NCI-H2029 (cell line): ENCODE data around the gene GBGT1.
"Not testable (repeated sequence)": the region's sequence is repeated elsewhere in the genome, so short reads cannot be mapped to it uniquely, and the experiment has no call there.

Experiments
- DNase-seq: peaks from one replicate; lab custom pipeline; 2025; lab: John Stamatoyannopoulos, UW

GBGT1 gene

DNA sequence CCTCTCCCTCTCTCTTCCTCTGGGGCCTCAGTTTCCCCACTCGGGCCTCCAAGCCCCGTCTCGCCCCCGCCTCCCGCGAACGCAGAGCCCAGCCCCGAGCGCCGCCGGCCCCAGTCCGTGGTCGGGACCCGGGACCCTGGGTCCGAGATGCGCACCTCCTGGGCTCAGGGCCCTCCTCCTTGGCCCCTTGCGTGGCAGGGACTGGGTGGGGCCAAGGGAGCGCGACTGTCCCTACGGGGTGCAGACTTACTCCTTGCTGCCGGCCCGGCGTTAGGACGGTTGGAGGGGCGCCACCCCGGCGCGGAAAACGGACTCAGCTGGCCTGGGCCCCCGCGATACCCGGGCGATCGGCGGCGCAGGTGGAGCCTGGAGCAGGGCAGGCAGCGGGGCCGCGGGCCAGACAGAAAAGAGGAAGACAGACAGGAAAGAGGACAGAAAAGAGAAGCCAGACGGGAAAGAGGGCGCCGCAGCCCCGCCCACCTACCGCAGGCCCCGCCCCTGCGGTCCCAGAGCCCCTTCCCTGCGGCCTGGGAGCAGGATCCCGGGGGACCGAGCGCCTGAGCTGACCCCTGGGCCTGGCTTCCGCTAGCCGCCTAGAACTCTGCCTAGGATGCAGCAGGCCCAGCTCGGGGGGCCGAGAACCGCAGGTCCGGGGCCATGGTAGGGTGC is at the start of gene GBGT1:
GBGT1 (minus strand) TSS at position 411 of the 669 bp plus-strand sequence. CDS start 1,502 bp downstream, outside the sequence.
- no peak for DNase-seq

DNA sequence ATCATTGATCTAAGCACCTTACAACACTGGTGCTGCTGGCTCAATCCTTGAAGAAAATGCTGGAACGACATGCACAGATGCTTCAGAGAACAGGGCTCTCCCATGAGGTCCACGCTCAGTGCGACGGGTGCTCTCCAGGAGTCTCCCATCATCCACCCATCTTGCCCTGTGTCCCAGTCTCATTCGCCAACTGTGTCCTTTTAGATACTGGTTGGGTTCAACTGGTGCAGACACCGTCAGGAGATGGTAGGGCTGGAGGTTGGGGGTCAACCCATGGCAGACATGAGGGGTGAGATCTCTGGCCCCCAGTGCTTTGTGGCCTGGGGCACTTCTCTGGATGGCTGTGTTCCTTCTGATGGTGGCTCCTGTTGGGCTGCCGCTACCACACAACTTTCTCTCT is 46.9 kb upstream of the GBGT1 start:
- DNase-seq = no peak

DNA sequence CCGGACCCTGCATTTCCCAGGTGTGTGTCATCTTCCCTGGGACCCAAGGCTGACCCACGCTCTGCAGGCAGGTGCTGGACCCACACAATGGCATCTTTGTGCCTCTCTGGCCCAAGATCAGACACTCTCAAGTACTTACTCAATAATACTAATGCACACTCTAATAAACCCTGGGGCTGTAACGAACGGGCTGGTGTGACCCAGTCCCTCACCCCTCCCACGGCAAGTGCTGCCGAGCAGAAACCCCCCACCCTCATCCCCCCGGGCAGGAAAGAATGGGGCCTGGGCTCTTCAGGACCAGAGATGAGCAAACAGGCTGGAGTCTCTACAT is 46.5 kb upstream of the GBGT1 start:
- DNase-seq = no peak

DNA sequence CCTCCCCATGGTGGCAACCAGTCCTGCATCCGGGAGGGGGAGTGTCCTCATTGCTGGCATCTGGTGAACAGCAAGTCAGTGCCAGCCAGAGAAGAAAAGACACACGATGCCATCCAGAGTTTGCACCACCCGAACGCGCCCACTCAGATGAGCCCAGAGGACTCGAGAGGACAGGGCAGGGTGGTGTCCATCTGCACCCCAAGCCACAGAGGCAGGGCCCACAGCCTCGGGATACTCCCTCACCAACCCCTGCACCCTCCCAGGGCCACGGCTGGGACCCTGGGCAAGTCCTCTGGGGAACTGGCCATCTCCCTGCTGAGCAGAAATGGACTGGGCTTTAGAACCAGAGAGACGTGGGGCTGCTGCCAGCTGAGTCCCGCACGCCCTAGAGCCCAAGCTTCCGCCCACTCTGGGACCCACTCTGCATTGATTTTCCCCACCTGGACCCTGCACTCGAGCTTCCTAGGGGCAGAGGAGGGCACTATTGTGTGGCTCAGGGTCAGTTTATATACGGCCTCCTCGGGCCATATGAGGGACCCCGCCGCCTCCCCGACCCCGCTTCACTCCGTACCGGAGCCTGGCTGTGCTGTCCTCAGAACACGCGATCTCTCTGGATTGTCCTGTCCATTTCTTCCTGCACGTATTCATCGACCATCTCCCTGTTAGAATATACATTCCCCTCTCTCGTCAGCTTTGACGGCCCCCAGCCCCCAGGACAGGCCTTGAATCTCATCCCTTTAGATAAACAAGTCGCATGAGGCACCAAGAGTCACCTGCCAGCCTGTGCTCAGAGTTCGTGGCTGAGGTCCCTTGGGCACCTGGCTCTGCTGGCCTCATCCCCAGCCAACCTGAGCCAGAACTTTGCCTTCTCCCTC is 45.9 kb upstream of the GBGT1 start:
- DNase-seq = not testable (repeated sequence)

DNA sequence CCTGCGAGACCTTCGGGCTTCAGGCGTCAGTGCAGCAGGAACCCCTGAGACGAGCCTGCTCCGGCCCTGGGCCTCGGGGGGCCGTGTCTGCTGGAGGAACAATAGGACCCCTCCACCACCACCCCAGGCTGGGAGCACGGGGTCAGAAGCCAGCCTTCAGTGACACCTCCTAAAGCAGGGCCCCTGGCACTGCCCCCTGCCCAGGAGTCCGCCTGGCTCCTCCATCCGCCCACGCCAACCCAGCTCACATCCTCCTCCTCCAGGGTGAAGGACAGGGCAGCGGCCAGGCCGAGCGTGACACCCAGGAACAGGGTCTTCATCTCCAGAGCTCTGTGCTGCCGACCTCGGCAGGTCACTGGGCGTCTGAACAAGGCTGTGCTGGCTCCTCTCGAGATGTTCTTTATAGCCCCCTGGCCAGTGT is 45.2 kb upstream of the GBGT1 start, which contains the start of gene OBP2B:
OBP2B (minus strand) TSS at position 371 of the 421 bp plus-strand sequence; CDS start at position 320, 51 bp downstream.
- not testable (repeated sequence) for DNase-seq

DNA sequence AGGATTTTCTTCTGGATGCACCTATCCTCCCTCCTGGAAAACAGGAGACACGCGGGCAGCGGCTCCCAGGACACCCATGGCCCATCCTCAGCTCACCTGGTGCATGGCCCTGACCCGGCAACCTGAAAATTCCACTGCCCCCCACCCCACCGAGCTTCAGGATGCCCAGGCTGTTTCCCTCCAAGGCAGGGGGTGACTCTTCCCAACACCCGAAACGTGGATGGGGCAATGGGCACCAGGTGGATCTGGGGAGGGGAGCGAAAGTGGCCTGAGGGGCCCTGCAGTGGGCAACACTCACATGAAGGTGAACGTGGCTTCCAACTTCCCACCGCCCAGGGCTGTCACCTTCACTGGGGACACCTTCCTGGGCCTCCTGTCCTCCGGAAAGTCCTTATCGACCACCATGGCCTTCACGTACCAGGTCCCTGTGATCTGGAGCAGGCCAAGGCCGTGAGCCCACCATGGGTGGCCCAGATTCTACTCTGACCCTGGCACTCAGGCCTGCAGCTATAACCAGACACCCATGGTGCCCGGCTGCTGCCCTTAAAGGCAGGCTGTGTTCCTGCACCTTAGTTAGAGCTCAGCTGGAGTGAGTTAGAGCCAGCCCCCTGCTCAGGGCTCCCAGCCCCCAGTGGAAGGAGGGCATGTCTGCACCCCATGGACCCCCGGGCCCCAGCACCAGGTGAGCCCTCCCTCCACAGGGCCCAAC is 44.6 kb upstream of the GBGT1 start:
- not testable (repeated sequence) for DNase-seq

DNA sequence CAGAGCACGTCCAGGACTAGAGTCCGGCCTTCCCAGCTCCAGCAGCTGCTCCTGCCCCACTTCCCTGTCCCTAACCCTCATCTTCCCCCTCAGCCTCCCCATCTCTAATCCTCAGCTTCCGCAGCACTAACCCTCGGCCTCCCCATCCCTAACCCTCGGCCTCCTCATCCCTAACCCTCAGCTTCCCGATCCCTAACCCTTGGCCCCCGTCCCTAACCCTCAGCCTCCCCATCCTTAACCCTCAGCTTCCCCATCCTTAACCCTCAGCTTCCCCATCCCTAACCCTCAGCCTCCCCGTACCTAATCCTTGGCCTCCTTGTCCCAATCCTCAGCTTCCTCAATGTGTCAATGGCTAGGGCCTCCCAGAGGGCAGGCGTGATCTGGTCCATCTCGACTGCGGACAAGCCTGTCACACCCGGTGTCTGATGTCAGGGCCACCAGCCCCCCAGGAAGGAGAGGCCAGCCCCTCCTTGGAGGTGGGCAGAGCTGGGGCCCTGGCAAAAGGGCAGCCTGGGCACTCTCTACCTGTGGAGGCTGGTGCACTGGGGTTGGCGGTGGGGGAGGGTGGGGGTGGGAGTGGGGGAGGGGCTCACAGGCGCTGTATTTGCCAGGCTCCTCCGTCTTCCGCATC is 43.9 kb upstream of the GBGT1 start:
- no peak for DNase-seq

DNA sequence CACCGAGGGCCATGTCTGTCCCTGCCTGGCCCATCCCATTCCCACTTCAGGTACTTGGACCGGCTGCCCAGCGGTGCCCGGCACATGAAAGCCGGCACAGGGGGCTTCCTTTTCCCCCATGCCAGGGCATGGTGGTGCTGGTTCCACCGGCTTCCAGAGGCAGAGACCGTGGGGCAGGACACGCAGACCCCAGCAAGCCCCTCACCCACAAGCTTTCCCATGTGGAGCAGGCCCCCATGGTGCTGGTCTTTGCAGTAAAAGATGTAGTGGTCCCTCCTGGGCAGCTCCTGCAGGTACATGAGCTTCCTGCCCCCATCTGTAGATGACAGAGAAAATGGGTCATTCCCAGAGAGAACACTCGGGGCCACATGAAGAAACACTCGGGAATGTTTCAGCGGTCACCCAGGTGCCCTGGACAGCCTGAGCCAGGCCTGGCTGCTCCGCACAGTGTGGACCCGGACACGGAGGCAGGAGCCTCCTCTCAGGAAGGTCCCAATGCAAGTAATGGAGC is 43.4 kb upstream of the GBGT1 start:
- no peak for DNase-seq

DNA sequence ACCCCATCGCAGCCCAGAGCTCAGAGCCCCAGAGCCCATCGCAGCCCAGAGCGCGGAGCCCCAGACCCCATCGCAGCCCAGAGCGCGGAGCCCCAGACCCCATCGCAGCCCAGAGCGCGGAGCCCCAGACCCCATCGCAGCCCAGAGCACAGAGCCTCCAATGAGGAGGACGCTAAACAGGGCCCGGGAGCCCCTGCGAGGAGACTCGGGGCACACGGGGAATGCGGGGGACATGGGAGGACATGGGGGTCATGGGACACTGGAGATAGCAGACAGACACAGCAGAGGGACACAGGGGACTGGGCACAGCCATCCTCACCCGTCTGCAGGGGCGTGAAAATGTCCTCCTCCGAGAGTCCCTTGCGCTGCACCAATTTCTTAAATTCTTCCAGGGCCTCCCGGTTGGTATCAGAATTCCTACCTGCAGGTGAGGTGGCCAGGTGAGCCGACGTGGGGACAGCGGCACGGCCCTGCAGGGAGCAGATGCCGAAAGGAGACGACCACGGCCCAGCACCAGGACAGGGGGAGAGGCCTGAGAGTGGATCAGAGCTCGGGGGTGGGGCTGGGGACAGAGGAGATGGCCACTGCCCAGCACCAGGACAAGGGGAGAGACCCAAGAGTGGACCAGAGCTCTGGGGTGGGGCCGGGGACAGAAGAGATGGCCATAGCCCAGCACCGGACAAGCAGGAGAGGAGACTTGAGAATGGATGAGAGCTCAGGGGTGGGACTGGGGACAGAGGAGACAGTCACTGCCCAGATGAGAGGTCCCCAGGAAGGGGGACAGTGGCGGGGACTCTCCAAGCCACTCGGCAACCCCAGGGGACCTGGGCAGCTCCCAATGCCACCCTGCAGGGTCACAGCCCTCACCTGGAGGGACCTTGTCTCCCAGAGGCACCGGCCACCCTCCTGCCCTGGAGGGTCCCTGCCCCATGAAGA is 42.5 kb upstream of the GBGT1 start:
- no peak for DNase-seq

DNA sequence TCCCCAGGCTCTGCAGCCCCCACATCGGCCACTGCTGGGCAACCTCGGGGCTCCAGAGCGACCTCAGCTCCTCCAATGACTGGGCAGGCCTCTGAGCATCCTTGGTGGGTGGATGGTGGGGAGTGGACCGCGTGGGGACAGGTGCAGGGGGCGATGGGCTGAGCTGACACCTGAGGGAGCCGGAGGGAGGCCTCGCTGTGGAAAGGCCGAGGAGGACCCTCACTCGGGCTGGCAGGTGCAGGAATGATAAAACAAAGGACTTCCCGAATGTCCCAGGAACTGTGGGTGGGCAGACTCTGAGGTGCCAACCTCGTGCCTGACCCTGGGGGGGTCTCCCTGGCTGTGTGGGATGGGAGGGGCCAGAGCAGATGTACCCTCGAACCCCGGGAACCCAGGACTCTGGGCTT is 41.8 kb upstream of the GBGT1 start:
- not testable (repeated sequence) for DNase-seq

DNA sequence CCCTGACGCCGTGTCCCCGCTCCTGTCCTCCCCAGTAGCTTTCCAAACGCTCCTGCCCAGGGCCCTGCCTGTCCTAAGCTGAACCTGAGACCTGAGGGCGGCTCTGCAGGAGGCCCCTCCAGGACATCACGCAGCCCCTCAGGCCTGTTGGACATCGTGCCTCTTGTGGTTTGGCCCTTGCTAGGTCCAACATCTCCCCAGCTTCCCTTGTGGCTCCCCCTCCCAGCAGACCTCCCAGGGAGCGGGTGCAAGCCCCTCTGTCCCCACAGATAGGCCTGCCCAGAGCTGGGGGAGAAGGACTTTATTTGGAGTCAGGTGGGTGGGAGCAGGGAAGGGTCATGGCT is 41.3 kb upstream of the GBGT1 start:
- DNase-seq = no peak

DNA sequence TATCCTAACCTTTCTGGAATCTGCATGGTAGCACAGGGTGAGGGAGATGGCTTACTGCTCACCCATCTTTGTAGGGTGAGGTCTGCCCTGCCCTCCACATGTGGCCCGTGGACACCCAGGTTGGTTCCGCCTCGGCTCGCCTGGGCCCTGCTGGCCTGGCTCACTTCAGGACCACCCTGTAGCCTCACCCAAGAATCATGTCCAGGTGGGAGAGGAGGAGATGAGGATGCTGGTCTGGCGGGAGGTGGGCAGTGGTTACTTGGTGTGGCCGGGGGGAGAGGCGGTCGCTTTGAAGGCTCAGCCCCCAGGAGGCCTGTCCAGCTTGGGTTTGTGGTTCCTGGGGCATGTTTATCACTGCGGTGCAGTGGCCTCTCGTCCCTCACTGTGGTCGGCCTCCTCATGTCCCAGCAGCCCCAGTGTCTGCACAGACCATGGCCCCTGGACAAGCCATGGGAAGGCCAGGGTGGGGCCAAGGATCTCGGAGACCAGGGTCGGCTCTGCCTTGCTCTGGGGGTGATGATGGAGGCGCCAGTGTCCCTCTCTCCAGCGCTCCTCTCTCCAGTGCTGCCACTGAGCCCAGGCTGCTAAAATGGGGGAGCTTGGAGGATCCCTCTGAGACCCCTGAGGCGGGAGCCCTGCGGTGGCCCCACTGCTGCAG is 40.8 kb upstream of the GBGT1 start:
- DNase-seq = no peak

DNA sequence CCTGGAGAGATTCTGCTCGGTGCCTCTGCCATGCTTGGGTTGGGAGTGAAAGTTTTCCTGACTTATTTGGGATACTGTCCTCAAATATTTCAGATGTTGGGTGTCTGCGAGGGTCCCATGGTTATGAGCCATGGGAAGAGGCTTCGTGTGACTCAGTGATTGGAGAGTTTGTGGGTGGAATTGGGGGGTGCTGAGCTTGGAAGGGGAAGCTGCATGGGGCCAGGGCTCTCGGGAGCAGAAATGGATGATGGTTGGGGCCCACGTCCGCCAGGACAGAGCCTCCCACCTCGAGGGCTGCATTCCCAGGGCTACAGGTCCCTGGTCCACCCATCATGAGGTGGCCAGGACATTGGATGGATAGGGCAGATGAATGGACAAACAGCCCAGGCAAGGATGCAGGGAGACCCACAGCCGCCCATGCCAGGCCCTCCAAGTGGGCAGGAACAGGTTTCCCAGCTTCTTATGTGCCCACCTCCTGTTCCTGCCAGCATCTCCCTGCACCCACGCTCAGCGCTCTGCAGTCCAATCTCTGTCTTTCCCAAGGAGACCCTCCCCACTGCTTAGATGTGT is 39.9 kb upstream of the GBGT1 start:
- DNase-seq = no peak

DNA sequence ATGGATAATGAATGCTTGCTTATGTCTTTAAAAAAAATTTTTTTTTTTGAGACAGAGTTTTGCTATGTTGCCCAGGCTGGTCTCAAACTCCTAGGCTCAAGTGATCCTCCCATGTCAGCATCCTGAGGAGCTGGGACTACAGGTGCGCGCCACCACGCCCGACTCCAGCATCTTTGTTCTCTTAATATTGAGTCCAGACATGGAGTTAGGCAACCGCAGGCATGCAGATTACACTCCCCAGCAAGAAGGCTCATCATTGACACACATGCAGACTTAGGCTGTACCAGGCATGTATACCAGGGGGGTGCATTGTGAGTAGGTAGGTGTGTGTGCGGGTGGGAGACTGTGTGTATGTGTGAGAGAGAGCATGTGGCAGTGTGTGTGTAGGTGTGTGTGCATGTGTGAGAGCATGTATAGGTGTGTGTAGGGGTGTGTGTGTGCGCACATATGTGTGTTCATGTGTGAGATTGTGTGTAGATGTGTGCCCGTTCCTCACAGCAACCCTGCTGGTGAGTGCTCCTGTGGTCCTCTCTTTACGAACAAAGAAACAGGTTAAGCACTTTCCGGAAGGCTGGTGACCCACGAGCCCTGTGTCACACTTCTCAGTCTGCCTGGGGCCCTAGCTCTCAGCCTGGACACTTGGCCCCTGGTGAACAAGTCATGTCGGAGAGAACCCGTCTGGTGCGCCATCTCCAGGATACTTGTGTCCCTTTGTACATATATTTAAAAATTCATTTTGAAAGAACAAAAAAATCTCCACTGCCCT is 39.2 kb upstream of the GBGT1 start:
- DNase-seq = no peak

DNA sequence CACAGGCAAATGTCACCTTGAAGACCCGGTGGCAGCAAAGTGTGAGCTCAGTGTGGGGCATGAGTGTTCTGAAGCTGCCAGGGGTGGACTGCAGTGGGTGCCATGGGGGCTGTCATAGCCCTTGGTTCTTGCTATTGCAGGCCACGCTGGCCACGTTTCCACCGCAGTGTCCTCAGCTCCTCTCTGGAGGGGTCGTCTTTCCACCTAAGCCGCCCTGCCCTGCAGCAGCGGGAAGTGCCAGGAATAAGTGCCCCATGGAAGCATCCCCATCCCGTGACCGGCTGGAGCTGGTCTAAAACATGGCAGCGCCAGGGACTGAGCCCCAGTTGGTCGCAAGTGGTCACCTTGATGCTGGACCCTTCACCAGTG is 38.4 kb upstream of the GBGT1 start:
- no peak for DNase-seq

DNA sequence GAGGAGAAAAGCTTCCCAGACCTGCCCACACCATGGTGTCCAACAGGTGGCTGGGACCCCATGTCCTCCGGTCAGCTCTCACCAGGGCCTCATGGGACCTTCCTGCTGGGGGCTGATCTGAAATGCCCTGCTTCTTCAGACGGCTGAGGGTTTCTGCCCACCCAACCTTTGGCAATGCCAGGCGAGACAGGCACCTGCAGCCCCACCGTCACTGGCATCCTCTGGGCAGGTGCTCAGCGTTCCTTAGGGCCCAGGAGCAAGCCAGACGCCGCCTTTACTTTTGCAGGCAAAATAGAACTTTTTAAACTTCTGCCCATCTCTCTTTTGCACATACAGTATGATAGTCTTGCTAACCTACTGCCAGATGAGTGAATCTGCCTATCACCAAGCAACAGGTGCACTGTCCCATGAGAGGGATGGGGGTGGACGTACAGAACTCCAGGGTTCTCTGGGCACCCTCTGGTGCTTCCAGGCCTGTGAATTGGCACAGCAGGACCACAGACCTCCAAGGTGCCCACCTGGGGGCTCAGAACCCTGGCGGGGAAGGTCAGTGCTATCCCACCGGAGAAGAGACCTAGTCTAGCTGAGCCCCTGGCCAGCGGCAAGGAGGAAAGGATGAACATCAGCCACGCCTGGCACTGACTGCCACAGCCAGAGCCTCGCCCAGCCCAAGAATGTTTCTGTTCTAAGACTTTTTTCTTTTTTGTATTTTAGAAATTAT is 37.9 kb upstream of the GBGT1 start:
- DNase-seq = no peak

DNA sequence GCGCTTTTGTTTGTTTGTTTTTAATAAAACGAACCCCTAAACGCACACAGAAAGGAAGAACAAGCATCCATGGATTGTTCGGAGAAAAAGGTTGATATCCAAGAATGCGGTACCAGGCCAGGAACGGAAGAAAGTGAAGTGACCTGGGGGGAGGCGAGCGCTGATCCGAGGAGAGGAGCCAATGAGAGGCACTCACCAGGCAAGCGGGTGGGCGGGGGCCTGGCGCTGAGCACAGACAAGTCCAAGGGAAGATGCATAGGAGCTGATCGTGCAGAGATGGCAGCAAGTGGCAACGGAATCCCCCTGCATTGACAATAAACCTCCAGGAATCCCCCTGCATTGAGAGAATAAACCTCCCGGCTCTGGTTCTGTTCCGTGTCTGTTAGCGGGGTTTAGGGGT is 36.9 kb upstream of the GBGT1 start:
- DNase-seq = no peak

DNA sequence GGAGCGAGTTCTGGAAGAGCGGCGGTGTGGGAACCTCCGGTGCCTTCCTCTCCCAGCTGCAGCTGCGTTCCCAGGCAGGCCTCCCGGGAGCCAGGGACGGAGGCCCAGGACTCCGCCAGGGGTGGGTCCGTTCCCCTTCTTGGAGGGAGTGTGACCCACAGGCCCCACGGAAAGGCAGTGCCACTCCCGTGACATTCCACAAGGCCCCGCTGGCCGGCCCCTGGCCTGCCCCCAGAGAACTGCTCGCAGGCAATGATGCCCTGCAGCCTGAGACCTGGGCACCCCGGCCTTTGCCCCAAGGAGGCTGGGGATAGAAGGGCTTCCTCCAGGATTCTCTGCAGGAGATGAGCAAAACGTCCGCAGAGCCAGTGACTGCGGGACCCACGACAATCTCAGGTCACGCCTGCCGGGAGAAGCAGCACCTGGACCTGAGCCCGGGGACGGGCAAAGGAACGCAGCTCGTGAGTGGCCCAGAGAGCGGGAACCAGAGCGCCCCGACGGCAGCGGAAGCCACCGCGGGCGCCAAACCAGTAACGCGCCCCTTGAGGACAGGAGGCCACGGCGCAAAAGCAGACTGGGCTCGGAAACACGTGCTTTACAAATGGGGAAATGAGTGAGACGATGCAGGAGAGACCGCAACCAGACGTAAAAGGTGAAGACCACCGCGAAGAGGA is 36.1 kb upstream of the GBGT1 start:
- DNase-seq = no peak
